ENCODE data around the gene MEIOSIN.
A peak's percentile ranks its signal among the peaks of the same experiment; 100 is the strongest.

The MEIOSIN gene

GRCh38 chr19:45779231-45780145, 46.2 kb downstream of the MEIOSIN start:
- DNase-seq (ENCODE audit: low read depth in 2 of 2) = peak; percentile 49 to 63

DNA sequence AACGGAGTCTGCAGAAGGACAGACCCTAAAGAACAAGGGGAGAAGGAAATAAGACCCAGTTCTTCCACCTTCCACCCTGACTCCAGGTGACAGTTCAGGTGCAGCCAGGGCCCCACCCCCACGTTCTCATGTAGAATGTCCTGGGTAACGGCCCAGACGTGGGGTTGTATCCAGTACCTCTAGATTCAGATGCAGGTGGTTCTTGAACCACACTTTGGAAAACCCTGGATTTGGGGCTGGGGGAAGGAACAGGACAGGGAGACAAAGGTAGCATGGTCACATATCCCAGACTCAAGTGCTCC, 46.9 kb downstream of the MEIOSIN start:
- DNase-seq (ENCODE audit: low read depth in 2 of 2) = no peak

DNA sequence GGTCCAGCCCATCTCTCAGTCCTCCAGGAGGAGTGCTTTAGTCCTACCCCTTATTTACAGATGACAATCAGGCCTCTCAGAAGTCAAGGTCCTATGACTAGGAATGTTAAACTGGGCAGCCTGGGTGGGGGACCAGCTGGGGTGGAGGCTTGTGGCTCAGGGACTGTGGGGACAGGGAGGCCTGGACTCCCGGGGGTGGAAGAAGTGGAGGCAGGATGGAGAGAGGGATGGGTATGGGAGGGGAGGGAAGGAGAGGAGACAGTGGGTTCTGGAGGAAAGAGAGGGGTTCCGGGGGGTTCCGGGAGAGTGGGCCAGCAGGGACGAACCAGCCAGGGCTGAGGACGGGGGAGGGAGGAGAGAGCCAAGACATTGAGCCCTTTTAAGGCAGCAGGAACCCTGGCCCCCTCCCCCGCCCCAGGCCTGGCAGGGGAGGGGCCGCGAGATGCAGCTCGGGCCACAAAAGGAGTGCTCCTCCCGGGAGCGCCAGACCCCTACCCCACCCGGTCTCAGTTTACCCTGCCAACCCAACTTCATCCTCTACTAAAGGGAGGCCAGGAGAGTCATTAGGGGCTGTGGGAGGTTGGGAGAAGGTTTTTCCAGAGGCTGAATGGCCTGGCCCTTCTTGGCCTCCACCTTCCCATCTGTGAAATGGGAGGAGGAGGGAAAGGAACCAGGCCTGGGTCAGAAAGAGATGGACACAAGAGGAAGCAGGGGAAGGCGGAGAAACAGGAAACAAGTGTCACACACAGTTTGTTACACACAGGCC, 47.4 kb downstream of the MEIOSIN start:
- DNase-seq (ENCODE audit: low read depth in 2 of 2) = no peak

- DNase-seq (ENCODE audit: low read depth in 2 of 2) = no peak
Observed at GRCh38 chr19:45781214-45782161, 48.2 kb downstream of the MEIOSIN start.

DNA sequence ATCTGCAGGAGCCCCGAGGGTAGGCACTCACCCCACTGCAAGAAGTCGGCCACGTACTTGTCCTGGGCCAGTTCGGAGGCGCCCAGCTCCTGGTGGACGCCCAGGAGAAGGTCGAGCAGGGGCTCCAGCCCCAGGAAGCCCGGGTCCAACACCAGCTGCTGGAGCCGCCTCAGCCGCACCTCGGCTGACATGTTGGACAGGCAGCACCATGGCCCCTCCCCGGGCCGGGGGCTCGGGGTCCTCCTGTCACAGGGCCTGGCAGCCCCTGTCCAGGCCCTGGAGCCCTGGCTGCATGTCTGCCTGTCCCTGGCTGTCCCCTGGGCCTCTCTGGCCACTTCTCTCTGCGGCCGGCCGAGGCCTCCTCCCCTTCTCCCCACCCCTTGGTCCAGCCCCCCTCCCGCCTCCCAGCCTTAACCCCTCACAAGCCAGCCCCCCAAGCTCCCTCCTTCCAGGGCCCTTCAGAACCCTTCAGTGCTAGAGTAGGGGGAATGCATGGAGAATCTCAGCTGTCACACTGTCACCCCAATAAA, 49.0 kb downstream of the MEIOSIN start, which contains the start of gene DMPK:
TSS of gene DMPK (minus strand) at position 329 of the 530 bp plus-strand sequence. CDS start at position 191, 138 bp downstream.
- DNase-seq (ENCODE audit: low read depth in 2 of 2) = no peak

DNA sequence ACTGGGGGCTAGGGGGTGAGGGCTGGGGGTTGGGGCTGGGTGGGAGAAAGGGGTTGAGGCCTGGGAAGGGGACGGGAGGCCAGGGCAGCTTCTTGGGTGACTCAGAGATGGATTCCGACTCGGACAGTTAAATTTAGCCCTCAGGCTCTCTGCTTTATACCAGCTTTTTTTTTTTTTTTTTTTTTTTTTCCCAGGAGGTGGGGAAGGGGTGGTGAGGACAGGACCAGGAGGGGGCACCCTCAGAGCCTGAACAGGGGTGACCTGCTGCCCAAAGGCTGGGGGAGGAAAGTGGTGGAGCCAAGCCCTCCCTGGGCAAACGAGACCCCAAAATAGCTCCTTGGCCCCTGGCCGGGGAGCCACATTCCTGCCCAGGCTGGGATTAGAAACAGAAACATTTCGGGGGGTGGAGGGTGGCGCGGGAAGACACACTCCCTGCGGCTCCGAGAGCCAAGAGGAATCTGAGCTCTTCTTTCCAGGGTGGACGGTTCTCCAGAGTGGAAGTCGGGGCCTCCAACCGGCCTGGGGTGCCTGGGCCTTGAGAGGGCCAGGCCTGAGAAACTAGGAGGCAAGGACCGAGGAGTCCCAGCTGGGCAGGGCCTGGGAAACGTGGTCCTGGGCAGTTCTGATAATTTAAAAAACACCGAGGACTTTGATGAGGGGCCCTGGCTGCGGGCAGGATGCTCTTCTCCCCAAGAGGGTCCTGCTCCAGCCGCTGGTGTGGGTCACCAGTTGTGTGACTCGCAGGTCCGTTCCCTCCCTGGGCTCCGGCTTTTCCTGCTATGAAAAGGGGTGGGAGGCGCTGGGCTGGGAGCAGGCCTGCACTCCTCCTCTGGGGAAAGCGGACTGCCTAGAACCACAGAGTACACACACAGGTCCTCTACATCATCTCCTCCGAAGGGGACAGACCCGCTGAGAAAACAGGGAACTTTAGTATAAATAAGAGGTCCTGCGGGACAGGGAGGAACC, 49.9 kb downstream of the MEIOSIN start:
- DNase-seq (ENCODE audit: low read depth in 2 of 2) = no peak

DNA sequence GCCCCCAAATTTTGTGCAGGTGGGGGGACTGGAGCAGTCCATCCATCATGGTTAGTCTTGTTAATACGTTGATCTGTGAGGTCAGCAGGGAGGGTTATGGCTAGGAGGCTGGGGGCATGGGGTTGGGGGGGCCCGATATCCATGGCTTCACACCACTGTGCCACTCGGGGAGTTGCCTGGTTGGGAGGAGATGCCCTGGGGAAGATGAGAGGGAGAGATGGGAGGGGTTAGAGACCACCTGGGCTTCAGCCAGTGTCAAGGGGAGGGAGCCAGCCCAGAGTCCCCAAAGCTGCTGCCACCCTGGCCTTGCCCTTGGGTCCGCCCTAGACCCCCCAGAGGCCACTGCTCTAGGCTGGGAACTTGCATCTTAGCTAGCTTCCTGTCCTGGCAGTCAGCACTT, 50.9 kb downstream of the MEIOSIN start:
- no peak for DNase-seq (ENCODE audit: low read depth in 2 of 2)

DNA sequence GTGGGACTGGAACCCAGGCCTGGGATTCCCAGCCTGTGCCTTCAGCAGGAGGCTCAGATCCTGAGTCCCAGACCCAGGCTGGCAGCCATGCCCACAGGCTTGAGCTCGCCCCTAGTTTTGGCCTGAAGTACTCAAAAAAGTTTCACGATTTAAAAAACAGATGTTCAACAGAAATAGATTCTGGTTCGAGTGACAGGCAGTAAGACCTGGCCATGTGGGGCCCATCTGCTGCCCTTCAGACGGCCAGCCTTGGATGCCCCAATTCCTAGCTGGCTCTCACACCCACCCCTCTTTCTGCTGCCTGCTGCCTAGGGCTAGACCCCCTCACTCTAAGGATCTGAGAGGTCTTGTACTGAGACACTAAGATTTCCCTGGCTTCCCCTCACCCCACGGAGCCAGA, 51.9 kb downstream of the MEIOSIN start:
- DNase-seq (ENCODE audit: low read depth in 2 of 2) = no peak

DNA sequence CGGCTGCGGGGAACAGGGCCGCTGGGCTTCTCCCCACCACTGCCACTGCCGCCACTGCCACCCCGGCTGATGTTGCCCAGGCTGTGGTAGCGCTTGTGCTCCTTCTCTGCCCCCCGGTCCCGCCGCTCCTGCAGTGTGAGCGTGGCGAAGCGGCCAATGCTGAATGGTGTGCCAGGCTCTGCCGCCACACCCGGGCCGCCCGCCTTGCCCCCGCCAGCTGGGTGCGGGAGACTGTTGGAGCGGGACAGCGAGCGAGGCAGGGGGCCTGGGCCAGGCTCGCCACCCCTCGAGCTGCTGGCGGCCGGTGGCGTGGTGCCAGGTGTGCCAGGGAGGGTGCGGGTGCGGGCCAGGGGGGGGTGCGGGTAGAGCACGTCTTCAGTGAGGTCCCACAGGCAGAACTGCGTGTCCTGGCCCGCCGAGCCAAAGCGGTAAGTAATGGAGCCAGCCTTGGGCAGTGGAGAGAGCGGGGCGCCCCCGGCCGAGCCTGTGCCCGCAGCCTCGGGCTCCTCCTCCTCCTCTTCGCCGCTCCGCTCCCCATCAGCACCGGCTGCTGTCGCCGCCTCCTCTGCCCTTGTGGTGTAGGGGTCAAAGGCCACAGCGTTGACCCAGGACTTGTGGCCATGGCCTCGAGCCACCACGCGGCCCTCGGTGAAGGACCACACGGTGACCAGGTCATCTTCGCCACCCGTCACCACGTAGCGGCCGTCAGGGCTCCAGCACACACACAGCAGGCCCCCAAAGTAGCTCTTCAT, 52.7 kb downstream of the MEIOSIN start:
- DNase-seq (ENCODE audit: low read depth in 2 of 2) = no peak

GRCh38 chr19:45786533-45786894, 53.3 kb downstream of the MEIOSIN start:
- DNase-seq (ENCODE audit: low read depth in 2 of 2) = no peak

- DNase-seq (ENCODE audit: low read depth in 2 of 2) = no peak
Observed at GRCh38 chr19:45789035-45789786, 56.0 kb downstream of the MEIOSIN start.

DNA sequence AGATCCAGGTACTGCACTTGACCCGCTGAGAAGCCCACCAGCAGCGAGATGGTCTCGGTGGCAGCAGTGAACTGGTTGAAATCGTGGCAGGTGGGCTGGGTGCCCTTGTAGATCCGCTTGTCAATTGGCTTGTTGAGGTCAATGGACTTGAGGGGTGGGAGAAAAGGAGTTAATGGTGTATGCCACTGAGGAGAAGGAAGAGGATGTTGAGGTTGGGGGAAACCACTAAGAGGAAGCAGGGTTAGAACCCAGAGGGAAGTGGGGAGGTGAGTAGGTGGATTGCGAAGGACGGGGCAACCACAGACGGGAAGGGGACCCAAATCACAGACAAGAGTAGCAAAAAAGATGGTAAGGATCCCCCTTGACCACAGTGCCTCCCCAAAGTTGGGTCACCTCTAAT, 57.7 kb downstream of the MEIOSIN start:
- no peak for DNase-seq (ENCODE audit: low read depth in 2 of 2)

DNA sequence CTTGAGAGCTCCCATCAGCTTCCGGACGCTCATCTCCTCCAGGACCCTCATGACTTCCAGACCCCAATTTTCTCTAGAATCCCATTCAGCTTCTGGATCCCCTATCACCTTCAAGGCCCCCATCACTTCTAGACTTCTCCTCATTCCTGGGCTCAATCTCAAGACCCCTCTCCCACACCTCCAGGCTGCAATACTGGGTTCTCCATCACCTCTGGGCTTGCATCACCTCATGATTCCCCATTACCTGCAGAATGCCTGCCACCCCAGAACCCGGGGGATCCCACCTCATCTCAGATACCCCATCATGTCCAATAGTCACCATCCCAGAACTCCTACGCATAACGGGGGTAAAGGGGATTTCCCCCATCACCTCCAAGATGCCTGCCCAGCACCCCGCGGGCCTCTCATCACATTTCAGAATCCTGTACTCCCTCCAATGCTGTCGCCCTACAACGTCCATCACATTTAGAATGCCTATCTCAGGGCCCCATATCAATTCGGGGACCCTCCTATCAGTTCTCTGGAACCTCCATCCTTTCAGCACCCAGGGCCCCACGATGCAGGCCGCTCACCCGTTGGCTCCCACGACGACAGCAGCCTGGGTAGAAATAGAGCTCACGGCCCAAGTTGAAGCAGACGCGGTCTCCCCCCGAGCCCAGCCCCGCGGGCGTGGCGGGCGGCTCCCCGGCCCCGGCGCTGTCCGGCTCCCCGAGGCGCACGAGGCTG, 58.7 kb downstream of the MEIOSIN start:
- DNase-seq (ENCODE audit: low read depth in 2 of 2) = no peak

DNA sequence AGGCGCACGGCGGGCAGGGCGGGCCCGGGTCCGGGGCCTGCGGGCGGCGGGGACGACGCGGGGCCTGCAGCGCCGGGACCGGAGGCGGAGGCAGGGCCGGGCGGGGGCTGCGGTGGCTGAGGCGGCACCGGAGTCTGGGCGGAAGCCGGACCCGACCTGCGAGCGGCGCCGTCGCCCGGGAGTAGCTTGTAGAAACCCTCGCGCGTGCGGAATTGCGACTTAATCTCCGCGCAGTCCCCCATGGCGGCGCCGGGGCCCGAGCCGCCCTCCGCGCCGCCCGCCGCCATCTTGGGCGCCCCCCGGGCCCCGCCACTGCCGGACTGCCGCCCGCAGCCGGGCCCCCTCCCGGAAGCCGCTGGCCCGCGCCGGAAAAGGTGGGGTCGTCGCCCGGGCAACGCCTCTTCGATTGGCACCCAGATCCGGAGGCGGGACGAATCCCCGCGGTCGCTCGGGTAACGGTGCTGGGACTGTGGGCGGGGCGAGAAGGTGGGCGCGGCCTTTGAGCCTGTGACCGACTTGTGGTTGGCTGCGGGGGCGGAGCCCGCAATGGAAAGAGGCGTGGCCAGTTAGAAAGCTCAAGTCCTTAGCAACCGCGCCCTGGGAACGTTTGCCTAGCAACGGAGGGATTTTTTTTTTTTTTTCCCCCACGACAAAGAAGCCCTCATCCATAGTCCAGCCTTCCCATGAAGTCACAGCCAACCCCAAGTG, 59.4 kb downstream of the MEIOSIN start, which contains the start of gene DMWD:
TSS of gene DMWD (minus strand) at position 376 of the 708 bp plus-strand sequence. CDS start at position 287, 89 bp downstream.
- peak; percentile 99 for DNase-seq (ENCODE audit: low read depth in 2 of 2)

DNA sequence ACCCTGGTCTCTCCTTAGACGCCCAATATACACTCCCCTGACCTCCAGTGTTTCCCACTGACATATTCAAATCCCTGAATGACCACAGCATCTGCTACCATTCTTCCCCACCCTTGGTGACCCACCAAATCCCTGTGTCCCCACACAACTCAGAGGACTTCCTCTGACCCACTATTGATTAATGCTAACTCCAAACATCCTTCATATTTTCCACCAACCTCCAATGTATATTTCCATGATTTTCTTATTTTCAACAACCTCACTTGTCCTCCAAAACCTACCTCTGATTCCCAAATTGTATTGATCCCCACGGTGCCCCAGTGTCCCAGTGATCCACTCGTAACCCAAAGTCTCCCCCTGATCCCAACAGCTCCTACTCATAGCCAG, 59.9 kb downstream of the MEIOSIN start:
- DNase-seq (ENCODE audit: low read depth in 2 of 2) = no peak

DNA sequence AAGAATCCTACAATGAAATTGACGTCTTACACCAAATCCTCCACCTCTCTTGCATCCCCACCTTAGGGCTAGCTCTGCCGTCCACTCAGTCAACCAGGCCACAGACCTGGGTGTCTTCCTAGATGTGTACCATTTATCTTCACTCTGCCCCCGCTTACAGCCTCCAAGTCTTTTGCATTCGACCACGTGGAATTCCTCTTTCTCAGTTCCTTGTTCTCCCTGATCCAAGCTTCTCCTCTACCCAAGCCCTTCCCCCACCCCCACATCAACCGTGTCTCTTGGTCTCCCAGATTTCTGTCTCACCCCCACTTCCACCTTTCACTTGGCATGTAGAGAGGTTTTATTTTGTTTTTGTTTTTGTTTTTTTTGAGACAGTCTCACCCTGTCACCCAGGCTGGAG, 60.6 kb downstream of the MEIOSIN start:
- DNase-seq (ENCODE audit: low read depth in 2 of 2) = no peak

DNA sequence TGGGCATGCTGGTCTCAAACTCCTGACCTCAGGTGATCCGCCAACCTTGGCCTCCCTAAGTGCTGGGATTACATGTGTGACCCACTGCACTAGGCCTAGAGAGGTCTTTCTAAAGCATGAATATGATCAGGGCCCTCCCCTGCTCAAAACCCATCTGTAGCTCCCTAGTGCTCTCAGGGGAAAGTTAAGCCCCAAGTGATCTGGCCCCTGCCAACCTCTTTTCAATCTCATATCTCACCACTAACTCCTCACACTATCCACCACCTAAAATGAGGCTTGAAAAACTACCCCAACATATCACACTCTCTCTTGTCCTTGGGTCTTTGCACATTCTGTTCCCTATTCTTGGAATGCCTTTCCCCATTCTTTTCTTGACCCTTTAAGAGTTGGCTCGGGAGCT, 61.4 kb downstream of the MEIOSIN start:
- no peak for DNase-seq (ENCODE audit: low read depth in 2 of 2)

Measured in stimulated activated CD8-positive, alpha-beta memory T cell treated with anti-CD3 and anti-CD28 coated beads, Interleukin-15, amount 100 ng/mL, for 4 hours (primary cell).